GM18507 (cell line): Measurements from ENCODE around the gene WWTR1.

Experiments
- DNase-seq: peaks from one replicate; pipeline ENCODE4 v3.0.0; 2011; ENCODE audit warnings: low read depth; ENCODE audit not compliant: insufficient read length; ENCODE audit errors: extremely low spot score
- FAIRE-seq: peaks from 2 replicates; lab custom pipeline; 2011; peaks lifted over from hg19 to GRCh38; lab: Jason Lieb, UNC

The WWTR1 gene

GRCh38 chr3:149489060-149489690 is 168.7 kb downstream of the WWTR1 start:
- FAIRE-seq (no peak), DNase-seq (no peak)

- FAIRE-seq (peak; percentile 12), DNase-seq (no peak)
These were observed 170.1 kb downstream of the WWTR1 start for GRCh38 chr3:149487598-149488197.

GRCh38 chr3:149486726-149487125 is 171.1 kb downstream of the WWTR1 start:
- DNase-seq (no peak), FAIRE-seq (no peak)

GRCh38 chr3:149481491-149481890 is 176.3 kb downstream of the WWTR1 start:
- FAIRE-seq (no peak), DNase-seq (no peak)

GRCh38 chr3:149481056-149481455 is 176.8 kb downstream of the WWTR1 start:
- no peak for DNase-seq
- FAIRE-seq, result no peak

GRCh38 chr3:149480326-149481017 is 177.4 kb downstream of the WWTR1 start:
- peak; percentile 63 for DNase-seq
- peak; percentile 86 for FAIRE-seq

GRCh38 chr3:149479621-149480325 is 178.1 kb downstream of the WWTR1 start:
- FAIRE-seq (no peak), DNase-seq (no peak)

- DNase-seq (no peak), FAIRE-seq (no peak)
These were observed 181.6 kb downstream of the WWTR1 start for GRCh38 chr3:149476225-149476624.

GRCh38 chr3:149475451-149476060 is 182.3 kb downstream of the WWTR1 start:
- FAIRE-seq, result no peak
- DNase-seq, result no peak

- FAIRE-seq, result no peak
- DNase-seq, result no peak
These were observed 183.5 kb downstream of the WWTR1 start, which contains the start of gene TM4SF4 for GRCh38 chr3:149474250-149474817. Gene TM4SF4 (plus strand): TSS chr3:149474697. CDS start chr3:149474878, 181 bp downstream.

GRCh38 chr3:149473357-149474249 is 184.2 kb downstream of the WWTR1 start:
- DNase-seq, result no peak
- no peak for FAIRE-seq

- no peak for DNase-seq
- FAIRE-seq, result no peak
These were observed 185.6 kb downstream of the WWTR1 start for GRCh38 chr3:149472030-149472797.

- no peak for DNase-seq
- no peak for FAIRE-seq
These were observed 187.4 kb downstream of the WWTR1 start for GRCh38 chr3:149470381-149470780.

GRCh38 chr3:149468504-149469212 is 189.2 kb downstream of the WWTR1 start:
- no peak for FAIRE-seq
- DNase-seq, result no peak
